Measurements from ENCODE around the gene SPATA21. TPM values are rescaled to one million over a fixed set of nuclear protein-coding genes. Genes with fewer than 3 reads are reported as not detected.
"Not testable (repeated sequence)": the region's sequence is repeated elsewhere in the genome, so short reads cannot be mapped to it uniquely, and the experiment has no call there.

Gene SPATA21
- total and polyA plus RNA-seq, 3 donors from 2014 or later, result 2.7 to 10.2 (median 6.0) TPM

GRCh38 chr1:16478091-16478490 lies 40.9 kb upstream of the SPATA21 start:
- H3K4me1 ChIP-seq, result no peaks in the 10 kb centered on the region
- intact Hi-C loops (cut with DNase I; ENCODE audit: low total_unique reads), result no loop called here
- no peaks in the 10 kb centered on the region for H3K27me3 ChIP-seq
- 95 to 97% methylated on average over 7 to 12 of the region's 12 CpGs for WGBS, 2 donors
- TF ChIP-seq POLR2A (IDR thresholded peaks at IDR 0.05) (no peak), CTCF (IDR thresholded peaks at IDR 0.05) (no peak)
- no peaks in the 10 kb centered on the region for H3K36me3 ChIP-seq (ENCODE audit: low read depth, missing control alignments)
- no peaks in the 10 kb centered on the region for H3K9me3 ChIP-seq
- no peak overlapping the region for H3K4me3 ChIP-seq
- no peak for DNase-seq
- no peak overlapping the region for H3K27ac ChIP-seq

GRCh38 chr1:16475771-16476770 lies 38.8 kb upstream of the SPATA21 start:
- 87 to 91% methylated on average over 14 to 28 of the region's 29 CpGs for whole genome bisulfite sequencing, 2 donors
- not testable (repeated sequence) for H3K36me3 ChIP-seq (ENCODE audit: low read depth, missing control alignments); H3K9me3 ChIP-seq

GRCh38 chr1:16474891-16475290 lies 37.7 kb upstream of the SPATA21 start:
- intact Hi-C loops (cut with DNase I; ENCODE audit: low total_unique reads), result not testable (repeated sequence)

More at GRCh38 chr1:16475771-16476770, 38.8 kb upstream of the SPATA21 start:
- H3K27me3 ChIP-seq; H3K27ac ChIP-seq; H3K4me3 ChIP-seq; DNase-seq; intact Hi-C loops (cut with DNase I; ENCODE audit: low total_unique reads); H3K4me1 ChIP-seq: not testable (repeated sequence)

GRCh38 chr1:16474166-16474800 lies 37.1 kb upstream of the SPATA21 start:
- Histone ChIP-seq H3K36me3 (ENCODE audit: low read depth, missing control alignments) (no peaks in the 10 kb centered on the region), H3K4me3 (no peak overlapping the region), H3K4me1 (no peaks in the 10 kb centered on the region), H3K9me3 (no peaks in the 10 kb centered on the region), H3K27me3 (no peaks in the 10 kb centered on the region), H3K27ac (no peak overlapping the region)
- intact Hi-C loops (cut with DNase I; ENCODE audit: low total_unique reads), result no loop called here
- 89 to 96% methylated on average over 11 to 27 of the region's 28 CpGs for WGBS, 2 donors
- no peak for DNase-seq
- no peak for TF ChIP-seq POLR2A (IDR thresholded peaks at IDR 0.05)
- TF ChIP-seq CTCF (IDR thresholded peaks at IDR 0.05), result no peak

More at GRCh38 chr1:16474891-16475290, 37.7 kb upstream of the SPATA21 start:
- not testable (repeated sequence) for H3K27ac ChIP-seq; DNase-seq; H3K36me3 ChIP-seq (ENCODE audit: low read depth, missing control alignments); H3K4me1 ChIP-seq; H3K9me3 ChIP-seq; H3K27me3 ChIP-seq; H3K4me3 ChIP-seq
- WGBS, 2 donors, result 93 to 100% methylated on average over 2 of the region's 2 CpGs

GRCh38 chr1:16468558-16468957 lies 31.3 kb upstream of the SPATA21 start:
- H3K36me3 ChIP-seq (ENCODE audit: low read depth, missing control alignments), result no peaks in the 10 kb centered on the region
- H3K9me3 ChIP-seq, result no peaks in the 10 kb centered on the region
- H3K4me1 ChIP-seq, result no peaks in the 10 kb centered on the region
- no peaks in the 10 kb centered on the region for H3K27me3 ChIP-seq
- no peak for DNase-seq
- intact Hi-C loops (cut with DNase I; ENCODE audit: low total_unique reads), result no loop called here
- H3K4me3 ChIP-seq, result no peak overlapping the region
- H3K27ac ChIP-seq, result no peak overlapping the region
- TF ChIP-seq CTCF (IDR thresholded peaks at IDR 0.05) (no peak), POLR2A (IDR thresholded peaks at IDR 0.05) (no peak)
- WGBS, 2 donors, result 92 to 94% methylated on average over 3 of the region's 3 CpGs

All from testis (tissue), 3 donors.